OCI-LY7 (cell line): ENCODE measurements around the gene UACA. TPM values are rescaled to one million over a fixed set of nuclear protein-coding genes. Genes with fewer than 3 reads are reported as not detected.

Experiments used
- BruUV-seq: library from RNA; stranded (reverse); fragments of 400-500 nt; replicated peaks from 2 replicates; lab custom pipeline; 2021; lab: Mats Ljungman, UMichigan
- CTCF ChIA-PET: fragments of 300-600 bp; sonication (Branson Sonifier 250); formaldehyde crosslinking; loops from one replicate; lab custom pipeline; 2022; ENCODE audit warnings: antibody characterized with exemption; ENCODE audit not compliant: unreplicated experiment; lab: Charles Lee
- POLR2A ChIA-PET: fragments of 300-600 bp; sonication (Branson Sonifier 250); formaldehyde crosslinking; loops from one replicate; lab custom pipeline; 2022; ENCODE audit warnings: antibody characterized with exemption; lab: Charles Lee
- DNase-seq: peaks from one replicate; pipeline ENCODE4 v3.0.0-alpha.2; 2015; ENCODE audit warnings: low spot score
- H2AFZ ChIP-seq: fragments of 200-600 bp; sonication (generic), shearing (Covaris generic); 2 replicates; pipeline ENCODE4 v1.6.1; 2014; ENCODE audit warnings: mild to moderate bottlenecking, antibody characterized with exemption, low read length, moderate library complexity
- H3K27ac ChIP-seq: fragments of 200-600 bp; sonication (generic); 2 replicates; pipeline ENCODE4 v1.5.1; 2014; ENCODE audit warnings: mixed run types, low read depth, mild to moderate bottlenecking, moderate library complexity, low read length, inconsistent platforms; ENCODE audit not compliant: poor library complexity, severe bottlenecking
- H3K36me3 ChIP-seq: fragments of 200-600 bp; sonication (generic); 2 replicates; pipeline ENCODE4 v1.6.1; 2014; ENCODE audit warnings: mild to moderate bottlenecking, antibody characterized with exemption, low read length, moderate library complexity, mixed read lengths; ENCODE audit not compliant: insufficient read depth
- H3K4me1 ChIP-seq: fragments of 200-600 bp; sonication (generic); 2 replicates; pipeline ENCODE4 v1.5.1; 2014; ENCODE audit warnings: mild to moderate bottlenecking, low read length; ENCODE audit not compliant: insufficient read depth, poor library complexity, severe bottlenecking
- H3K4me2 ChIP-seq: fragments of 200-600 bp; sonication (generic); 2 replicates; pipeline ENCODE4 v1.6.1; 2014; ENCODE audit warnings: mild to moderate bottlenecking, low read length
- H3K4me3 ChIP-seq: fragments of 200-600 bp; sonication (generic); 2 replicates; pipeline ENCODE4 v1.5.1; 2014; ENCODE audit warnings: mild to moderate bottlenecking, low read depth, low read length; ENCODE audit not compliant: poor library complexity, severe bottlenecking
- H3K79me2 ChIP-seq: fragments of 200-600 bp; sonication (generic); 2 replicates; pipeline ENCODE4 v1.6.1; 2016; ENCODE audit warnings: low read depth, mild to moderate bottlenecking, low read length, moderate library complexity, mixed read lengths; ENCODE audit not compliant: insufficient read depth
- H3K9me2 ChIP-seq: fragments of 200-600 bp; sonication (generic); 2 replicates; pipeline ENCODE4 v1.6.1; 2016; ENCODE audit warnings: mild to moderate bottlenecking, low read length, mixed read lengths; ENCODE audit not compliant: insufficient read depth
- H3K9me3 ChIP-seq: fragments of 200-600 bp; sonication (generic); 2 replicates; pipeline ENCODE4 v1.6.1; 2014; ENCODE audit warnings: mild to moderate bottlenecking, mixed run types, low read length, mixed read lengths
- H4K20me1 ChIP-seq: fragments of 200-600 bp; sonication (generic); 2 replicates; pipeline ENCODE4 v1.6.1; 2014; ENCODE audit warnings: mild to moderate bottlenecking, antibody characterized with exemption, low read length, moderate library complexity, mixed read lengths; ENCODE audit not compliant: insufficient read depth
- EZH2phosphoT487 ChIP-seq: fragments of 200-600 bp; sonication (generic); IDR thresholded peaks from 2 replicates; pipeline ENCODE4 v1.6.1; 2018; ENCODE audit warnings: low read depth, borderline replicate concordance, mild to moderate bottlenecking, mixed run types, antibody characterized with exemption, low read length, moderate library complexity, mixed read lengths
- intact Hi-C: fragments of 100-400 bp; cut with micrococcal nuclease; formaldehyde crosslinking; loops from one replicate; pipeline ENCODE4 v1.10.0; 2022; ENCODE audit not compliant: unreplicated experiment
- total RNA-seq, 2 experiments: library from RNA; depleted of rRNA in 1 of 2; stranded (reverse); fragments of >200 nt in 1 of 2; shearing (Covaris generic) in 1 of 2; gene quantifications; 2 replicates each; pipeline ENCODE4 v1.2.3, GENCODE V29; 2014 to 2022
- TF ChIP-seq, protein P1 (sequence below): fragments of 200-600 bp; sonication (generic); conservative IDR thresholded peaks from 2 replicates; pipeline ENCODE4 v1.5.1; 2014; ENCODE audit warnings: mild to moderate bottlenecking, antibody characterized with exemption, low read length, moderate library complexity, mixed read lengths

UACA gene
- total RNA-seq, 2 experiments from 2014 or later: not detected

GRCh38 chr15:70703096-70703878, 60.1 kb downstream of the UACA start:
- CTCF ChIA-PET: no interaction called here
- H3K36me3 ChIP-seq: no peaks in the 10 kb centered on the region
- no peak overlapping the region for H3K4me2 ChIP-seq
- no peaks in the 10 kb centered on the region for H3K4me1 ChIP-seq
- no peaks in the 10 kb centered on the region for H3K9me3 ChIP-seq
- no peak overlapping the region for H2AFZ ChIP-seq
- TF ChIP-seq, protein P1, sequence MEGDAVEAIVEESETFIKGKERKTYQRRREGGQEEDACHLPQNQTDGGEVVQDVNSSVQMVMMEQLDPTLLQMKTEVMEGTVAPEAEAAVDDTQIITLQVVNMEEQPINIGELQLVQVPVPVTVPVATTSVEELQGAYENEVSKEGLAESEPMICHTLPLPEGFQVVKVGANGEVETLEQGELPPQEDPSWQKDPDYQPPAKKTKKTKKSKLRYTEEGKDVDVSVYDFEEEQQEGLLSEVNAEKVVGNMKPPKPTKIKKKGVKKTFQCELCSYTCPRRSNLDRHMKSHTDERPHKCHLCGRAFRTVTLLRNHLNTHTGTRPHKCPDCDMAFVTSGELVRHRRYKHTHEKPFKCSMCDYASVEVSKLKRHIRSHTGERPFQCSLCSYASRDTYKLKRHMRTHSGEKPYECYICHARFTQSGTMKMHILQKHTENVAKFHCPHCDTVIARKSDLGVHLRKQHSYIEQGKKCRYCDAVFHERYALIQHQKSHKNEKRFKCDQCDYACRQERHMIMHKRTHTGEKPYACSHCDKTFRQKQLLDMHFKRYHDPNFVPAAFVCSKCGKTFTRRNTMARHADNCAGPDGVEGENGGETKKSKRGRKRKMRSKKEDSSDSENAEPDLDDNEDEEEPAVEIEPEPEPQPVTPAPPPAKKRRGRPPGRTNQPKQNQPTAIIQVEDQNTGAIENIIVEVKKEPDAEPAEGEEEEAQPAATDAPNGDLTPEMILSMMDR: no peak
- no peak for TF ChIP-seq EZH2phosphoT487
- no peaks in the 10 kb centered on the region for H4K20me1 ChIP-seq
- H3K79me2 ChIP-seq: no peaks in the 10 kb centered on the region
- H3K4me3 ChIP-seq: no peak overlapping the region
- H3K27ac ChIP-seq: no peak overlapping the region
- no peak for DNase-seq
- no peaks in the 10 kb centered on the region for H3K9me2 ChIP-seq
- no TSS peak for BruUV-seq
- intact Hi-C loops: no loop called here
- POLR2A ChIA-PET: no interaction called here

DNA sequence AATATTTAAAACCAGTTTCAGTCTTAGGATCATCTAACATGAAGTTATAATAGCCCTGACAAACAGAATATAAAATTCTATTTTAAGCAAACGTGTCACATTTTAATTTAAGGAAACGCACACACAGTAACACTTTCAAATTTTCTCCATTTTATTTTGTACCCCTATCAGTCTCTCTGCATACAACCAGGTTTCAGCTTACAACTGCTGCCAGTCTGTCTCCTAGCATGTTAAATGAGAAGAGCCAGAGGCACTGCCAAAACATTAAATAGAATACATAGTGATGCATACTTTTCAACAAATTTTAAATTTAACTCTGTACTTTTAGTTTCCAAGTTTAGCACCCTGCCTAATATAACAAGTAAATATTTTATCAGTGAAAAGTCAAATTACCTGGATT, 60.8 kb downstream of the UACA start:
- no peaks in the 10 kb centered on the region for H3K36me3 ChIP-seq
- no peak for DNase-seq
- no peak overlapping the region for H3K4me3 ChIP-seq
- TF ChIP-seq, protein P1: no peak
- TF ChIP-seq EZH2phosphoT487: no peak
- H3K9me3 ChIP-seq: no peaks in the 10 kb centered on the region
- H2AFZ ChIP-seq: no peak overlapping the region
- no peaks in the 10 kb centered on the region for H4K20me1 ChIP-seq
- H3K4me2 ChIP-seq: no peak overlapping the region
- ChIA-PET CTCF (no interaction called here), POLR2A (no interaction called here)
- H3K27ac ChIP-seq: no peak overlapping the region
- no TSS peak for BruUV-seq
- no peaks in the 10 kb centered on the region for H3K79me2 ChIP-seq
- intact Hi-C loops: no loop called here
- no peaks in the 10 kb centered on the region for H3K4me1 ChIP-seq
- no peaks in the 10 kb centered on the region for H3K9me2 ChIP-seq

DNA sequence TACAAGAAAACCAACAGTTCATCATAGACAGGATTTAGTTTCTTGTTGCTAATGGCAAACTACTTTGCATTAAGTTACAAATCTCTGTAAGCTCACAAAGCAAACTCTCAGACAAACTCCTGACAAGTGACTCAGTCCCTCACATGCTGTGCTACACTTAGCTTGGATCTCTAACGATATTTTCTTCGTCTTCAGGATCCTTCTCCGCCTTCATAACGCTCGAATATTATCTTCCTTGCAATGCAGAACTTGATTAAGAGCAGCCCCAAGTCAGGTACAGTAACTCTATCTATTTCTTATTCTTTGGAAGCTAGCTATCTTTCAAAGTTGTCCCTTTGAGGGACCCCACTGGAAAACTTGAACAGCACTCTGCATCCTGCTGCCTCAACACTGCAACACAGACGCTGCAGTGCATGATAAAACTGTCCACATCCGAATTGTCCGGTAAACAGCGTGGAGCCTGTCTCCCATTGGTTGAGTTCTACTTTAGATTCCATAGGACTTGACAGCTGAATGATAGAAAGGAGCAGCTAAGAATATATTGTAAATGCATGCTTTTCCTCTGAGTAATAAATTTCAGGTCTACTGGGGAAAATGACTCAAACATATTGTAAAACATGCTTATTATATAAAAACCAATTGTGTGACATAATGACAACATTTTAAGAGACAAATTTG, 61.3 kb downstream of the UACA start:
- no peaks in the 10 kb centered on the region for H3K79me2 ChIP-seq
- H3K36me3 ChIP-seq: no peaks in the 10 kb centered on the region
- H3K9me2 ChIP-seq: no peaks in the 10 kb centered on the region
- CTCF ChIA-PET: no interaction called here
- no peak overlapping the region for H3K4me3 ChIP-seq
- DNase-seq: no peak
- no peak overlapping the region for H2AFZ ChIP-seq
- no TSS peak for BruUV-seq
- no peak for TF ChIP-seq EZH2phosphoT487
- TF ChIP-seq, protein P1: no peak
- POLR2A ChIA-PET: no interaction called here
- H3K9me3 ChIP-seq: no peaks in the 10 kb centered on the region
- H3K4me2 ChIP-seq: no peak overlapping the region
- no peak overlapping the region for H3K27ac ChIP-seq
- no peaks in the 10 kb centered on the region for H3K4me1 ChIP-seq
- H4K20me1 ChIP-seq: no peaks in the 10 kb centered on the region
- intact Hi-C loops: no loop called here
